ENCODE results near the gene TMOD3. TPM values are rescaled to one million over a fixed set of nuclear protein-coding genes. Genes with fewer than 3 reads are reported as not detected.

Gene TMOD3
- total RNA-seq, 2 experiments from 2014 or later: 73.8 to 74.1 TPM

Other genes with a start within 250 kb of the TMOD3 start
- gene DMXL2, start 206.9 kb upstream of the TMOD3 start, total RNA-seq: 1 to 10 TPM; 6.8 to 9.2 TPM
- gene SCG3, start 148.2 kb upstream of the TMOD3 start, total RNA-seq: not detected
- 10 to 100 TPM; 20.6 to 21.9 TPM for gene LYSMD2, start 92.0 kb upstream of the TMOD3 start, total RNA-seq
- gene TMOD2, start 78.1 kb upstream of the TMOD3 start, total RNA-seq: 10 to 100 TPM; 12.0 to 12.5 TPM
- gene LEO1, start 142.1 kb downstream of the TMOD3 start, total RNA-seq: 10 to 100 TPM; 30.3 to 33.4 TPM
- 10 to 100 TPM; 26.5 to 31.8 TPM for gene MAPK6, start 189.6 kb downstream of the TMOD3 start, total RNA-seq